B cell (primary cell): ENCODE results near the gene GTF2A1.

Experiments used
- EZH2 ChIP-seq: IDR thresholded peaks from 2 replicates; pipeline ENCODE4 v1.6.1; 2012; ENCODE audit warnings: borderline replicate concordance, low read depth, mild to moderate bottlenecking, moderate library complexity, low read length; ENCODE audit not compliant: insufficient read depth, poor library complexity, severe bottlenecking
- TF ChIP-seq, protein P1 (sequence below): fragments of 200-600 bp; IDR thresholded peaks from one replicate; pipeline ENCODE4 v1.8.0; 2022; ENCODE audit warnings: antibody characterized with exemption, mild to moderate bottlenecking

DNA sequence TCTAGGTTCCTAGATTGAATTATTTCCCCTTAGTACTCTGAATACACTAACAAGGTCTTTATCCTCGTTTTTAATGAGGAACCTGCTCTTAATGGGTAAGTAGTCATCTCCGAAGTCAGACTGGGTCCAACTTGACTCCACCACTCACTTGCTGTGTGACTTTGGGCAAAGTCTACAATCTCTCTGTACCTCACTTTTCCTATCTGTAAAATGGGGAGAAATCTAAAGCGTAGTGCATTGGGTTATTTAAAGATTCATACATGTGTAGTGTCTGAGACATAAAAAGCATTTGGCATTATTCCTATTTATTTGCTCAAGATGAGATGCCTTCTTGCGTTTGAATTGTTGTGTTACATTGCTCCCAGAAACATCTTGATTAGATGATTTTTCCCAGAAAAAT lies 51.5 kb downstream of the GTF2A1 start:
- no peak for TF ChIP-seq EZH2
- TF ChIP-seq, protein P1, sequence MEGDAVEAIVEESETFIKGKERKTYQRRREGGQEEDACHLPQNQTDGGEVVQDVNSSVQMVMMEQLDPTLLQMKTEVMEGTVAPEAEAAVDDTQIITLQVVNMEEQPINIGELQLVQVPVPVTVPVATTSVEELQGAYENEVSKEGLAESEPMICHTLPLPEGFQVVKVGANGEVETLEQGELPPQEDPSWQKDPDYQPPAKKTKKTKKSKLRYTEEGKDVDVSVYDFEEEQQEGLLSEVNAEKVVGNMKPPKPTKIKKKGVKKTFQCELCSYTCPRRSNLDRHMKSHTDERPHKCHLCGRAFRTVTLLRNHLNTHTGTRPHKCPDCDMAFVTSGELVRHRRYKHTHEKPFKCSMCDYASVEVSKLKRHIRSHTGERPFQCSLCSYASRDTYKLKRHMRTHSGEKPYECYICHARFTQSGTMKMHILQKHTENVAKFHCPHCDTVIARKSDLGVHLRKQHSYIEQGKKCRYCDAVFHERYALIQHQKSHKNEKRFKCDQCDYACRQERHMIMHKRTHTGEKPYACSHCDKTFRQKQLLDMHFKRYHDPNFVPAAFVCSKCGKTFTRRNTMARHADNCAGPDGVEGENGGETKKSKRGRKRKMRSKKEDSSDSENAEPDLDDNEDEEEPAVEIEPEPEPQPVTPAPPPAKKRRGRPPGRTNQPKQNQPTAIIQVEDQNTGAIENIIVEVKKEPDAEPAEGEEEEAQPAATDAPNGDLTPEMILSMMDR, result no peak
